NAMALWA (cell line): ENCODE data around the gene PRSS22.

Source experiments
- DNase-seq: peaks from one replicate; pipeline ENCODE4 v3.0.0-alpha.2; 2015; ENCODE audit warnings: low spot score

The PRSS22 gene

GRCh38 chr16:2857451-2858244 is at the start of gene PRSS22:
Gene PRSS22, minus strand, starts transcription at chr16:2858170. Its CDS starts 66 bp downstream, at chr16:2858104.
- DNase-seq = no peak

- DNase-seq = peak; percentile 68
These were observed 49.2 kb upstream of the PRSS22 start for GRCh38 chr16:2907084-2907753.

GRCh38 chr16:2905988-2906387 is 48.0 kb upstream of the PRSS22 start:
- DNase-seq = no peak

GRCh38 chr16:2905241-2905987 is 47.4 kb upstream of the PRSS22 start:
- DNase-seq = peak; percentile 98

GRCh38 chr16:2904922-2905240 is 46.9 kb upstream of the PRSS22 start:
- DNase-seq = no peak

GRCh38 chr16:2904100-2904921 is 46.3 kb upstream of the PRSS22 start:
- peak; percentile 88 for DNase-seq

GRCh38 chr16:2902337-2903130 is 44.6 kb upstream of the PRSS22 start:
- DNase-seq = no peak

GRCh38 chr16:2900526-2901075 is 42.6 kb upstream of the PRSS22 start:
- DNase-seq = no peak

GRCh38 chr16:2899564-2900072 is 41.6 kb upstream of the PRSS22 start:
- no peak for DNase-seq

GRCh38 chr16:2898831-2899563 is 41.0 kb upstream of the PRSS22 start:
- DNase-seq = no peak

GRCh38 chr16:2897110-2897509 is 39.1 kb upstream of the PRSS22 start:
- DNase-seq = peak; percentile 53

- DNase-seq = no peak
These were observed 38.6 kb upstream of the PRSS22 start for GRCh38 chr16:2896480-2897010.

GRCh38 chr16:2895813-2896212 is 37.8 kb upstream of the PRSS22 start:
- no peak for DNase-seq

GRCh38 chr16:2894231-2894630 is 36.3 kb upstream of the PRSS22 start:
- DNase-seq = no peak

- DNase-seq = no peak
These were observed 26.1 kb upstream of the PRSS22 start for GRCh38 chr16:2884041-2884451.

- DNase-seq = peak; percentile 28
These were observed 25.5 kb upstream of the PRSS22 start for GRCh38 chr16:2883458-2883908.

GRCh38 chr16:2882650-2883457 is 24.9 kb upstream of the PRSS22 start, which contains the start of gene FLYWCH2:
Gene FLYWCH2, plus strand, starts transcription at chr16:2883215. Its CDS starts 13,235 bp downstream, at chr16:2896450.
- peak; percentile 99 for DNase-seq
